Motor neuron (in vitro differentiated cells): ENCODE measurements around the gene GRIA1. TPM values are rescaled to one million over a fixed set of nuclear protein-coding genes. Genes with fewer than 3 reads are reported as not detected.

ENCODE experiments used
- ATAC-seq, 8 experiments: fragments of 200-7000 bp; cut with Tn5 transposase; replicated peaks in 6 of 8; 2 replicates each; pipeline ENCODE4 v1.8.0; 2021; ENCODE audit warnings: mild to moderate bottlenecking in 8 of 8, moderate library complexity in 8 of 8
- H3K27ac ChIP-seq, 2 donors: fragments of 250-450 bp; sonication (Bioruptor Pico); 2 replicates each; pipeline ENCODE4 v1.9.0; 2021; ENCODE audit warnings: antibody characterized with exemption in 2 of 2, mild to moderate bottlenecking in 2 of 2, moderate library complexity in 1 of 2
- H3K4me1 ChIP-seq, 2 donors: fragments of 250-450 bp; sonication (Bioruptor Pico); replicated peaks in 1 of 2; 2 replicates each; pipeline ENCODE4 v1.6.1; 2021; ENCODE audit warnings: antibody characterized with exemption in 2 of 2, mild to moderate bottlenecking in 2 of 2, moderate library complexity in 1 of 2
- H3K4me3 ChIP-seq, 5 donors: fragments of 250-450 bp; sonication (Bioruptor Pico); 2 replicates each; pipeline ENCODE4 v1.9.0; 2021; ENCODE audit warnings: antibody characterized with exemption in 5 of 5, mild to moderate bottlenecking in 5 of 5, moderate library complexity in 4 of 5
- WGBS, 10 experiments: fragments of 450-650 bp; shearing (Covaris generic); methylation state at CpG; one replicate each; pipeline ENCODE4 v1.0.0; 2022; 5-methylcytosine and 5-hydroxymethylcytosine counted together
- in situ Hi-C, 9 experiments: fragments of 400-800 bp; cut with MboI; loops; one replicate each; pipeline ENCODE4 v1.15.0; 2021; ENCODE audit warnings: low sequenced_read_pairs in 9 of 9, low pct_unique_long_range_greater_than_20kb in 2 of 9; ENCODE audit not compliant: unreplicated experiment in 9 of 9
- total RNA-seq, 8 experiments: library from RNA; unstranded; fragments of 300-600 nt; gene quantifications; 2 replicates each; pipeline versions ENCODE4 v1.2.3 to v1.2.4, GENCODE V29; 2022

Gene GRIA1
- total RNA-seq, 8 experiments from 2014 or later: 19.7 to 203 (median 54.7) TPM

DNA sequence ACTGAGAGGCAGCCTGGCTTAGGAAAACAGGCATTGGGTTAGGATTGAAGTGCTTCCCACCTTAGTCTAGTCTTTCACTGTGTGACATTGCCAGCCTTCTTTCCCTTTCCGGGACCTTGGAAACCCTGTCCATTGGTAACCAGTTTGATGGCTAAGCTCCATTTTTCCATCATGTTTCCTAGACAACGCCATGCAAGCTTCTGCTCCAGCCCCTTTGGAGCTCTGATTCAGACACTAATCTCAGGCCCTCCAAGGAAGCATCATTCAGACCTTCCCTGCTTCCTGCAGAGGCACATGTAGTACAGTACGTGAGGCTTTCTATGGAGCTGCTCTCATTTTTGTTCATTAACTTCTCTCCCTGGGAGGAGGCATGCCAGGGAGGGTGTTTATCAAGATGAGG is 68.5 kb downstream of the GRIA1 start:
- WGBS, 10 experiments: 67 to 100% (median 79%) methylated on average over 1 to 3 of the region's 3 CpGs; no CpG with 5 or more reads in 4 of the 10 experiments
- H3K27ac ChIP-seq: no peak overlapping the region
- peak in 5 of 8 experiments; percentile 23 to 91 (median 33) for ATAC-seq
- peaks cover 9 to 15% of the 10 kb centered on the region in 2 donors for H3K4me1 ChIP-seq
- no peak overlapping the region for H3K4me3 ChIP-seq
- in situ Hi-C loops: no loop called here

DNA sequence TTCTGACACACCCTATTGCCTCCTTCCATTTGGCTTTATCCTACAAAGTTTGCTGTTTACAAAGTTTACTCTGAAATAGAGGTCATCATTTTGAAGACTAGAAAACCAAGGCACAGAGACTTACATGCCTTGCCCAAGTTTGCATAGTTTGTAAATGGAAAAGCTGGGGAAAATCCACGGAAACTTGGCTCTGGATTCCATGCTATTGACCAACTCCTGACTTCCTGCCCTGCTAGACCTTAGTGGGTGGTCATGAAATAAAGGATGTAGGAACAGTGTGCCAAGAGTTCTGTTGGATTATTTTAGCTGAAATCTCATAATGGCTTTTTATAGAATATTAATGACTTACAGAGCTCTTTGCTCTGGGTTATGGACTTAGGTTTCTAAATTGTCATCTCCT is 69.5 kb downstream of the GRIA1 start:
- 0 to 100% (median 83%) methylated on average over 1 of the region's 1 CpG; no CpG with 5 or more reads in 3 of the 10 experiments for WGBS, 10 experiments
- no peak for ATAC-seq
- no peak overlapping the region for H3K27ac ChIP-seq
- no peak overlapping the region for H3K4me3 ChIP-seq
- in situ Hi-C loops: no loop called here
- H3K4me1 ChIP-seq: peaks cover 9 to 15% of the 10 kb centered on the region in 2 donors

DNA sequence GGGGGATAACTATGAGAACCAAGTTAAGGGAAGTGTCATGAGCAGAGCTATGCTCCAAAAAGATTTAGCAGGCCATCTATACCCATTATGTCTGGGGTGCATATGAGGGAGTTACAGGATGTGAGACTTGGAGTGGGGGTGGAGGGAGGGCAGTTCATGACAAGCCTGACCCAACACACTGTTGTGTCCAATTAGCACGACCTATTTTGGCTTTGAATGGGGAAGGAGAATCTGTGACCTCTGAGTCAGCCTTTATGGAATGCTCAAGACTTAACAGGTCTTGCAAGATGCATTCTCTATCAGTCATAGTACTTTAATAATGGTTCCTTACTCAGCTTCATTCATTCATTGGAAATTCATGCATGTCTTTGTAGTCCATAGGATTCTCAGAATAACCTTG is 71.7 kb downstream of the GRIA1 start:
- in situ Hi-C loops: no loop called here
- H3K4me3 ChIP-seq: no peak overlapping the region
- peaks cover 0 to 7% of the 10 kb centered on the region in 2 donors for H3K4me1 ChIP-seq
- ATAC-seq: peak in 2 of 8 experiments; percentile 77 to 80
- no peak overlapping the region for H3K27ac ChIP-seq
- 17 to 57% (median 40%) methylated on average over 1 of the region's 1 CpG; no CpG with 5 or more reads in 7 of the 10 experiments for WGBS, 10 experiments

DNA sequence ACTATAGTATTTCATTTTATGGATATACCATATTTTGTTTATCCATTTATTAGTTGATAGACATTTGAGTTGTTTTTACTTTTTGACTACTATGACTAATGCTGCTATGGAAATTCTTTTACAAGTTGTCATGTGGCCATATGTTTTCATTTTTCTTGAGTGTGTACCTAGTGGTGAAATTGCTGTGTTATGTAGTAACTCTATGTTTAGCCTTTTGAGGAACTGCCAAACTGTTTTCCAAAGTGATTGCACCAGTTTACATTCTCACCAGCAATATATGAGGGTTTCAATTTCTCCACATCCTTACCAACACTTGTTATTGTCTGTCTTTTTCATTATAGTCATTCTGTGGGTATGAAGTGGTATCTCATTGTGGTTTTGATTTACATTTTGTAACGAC is 75.4 kb downstream of the GRIA1 start:
- in situ Hi-C loops: no loop called here
- Histone ChIP-seq H3K27ac (no peak overlapping the region), H3K4me1 (peaks cover 10 to 13% of the 10 kb centered on the region in 2 donors), H3K4me3 (no peak overlapping the region)
- 0 to 100% (median 54%) methylated on average over 1 of the region's 1 CpG; no CpG with 5 or more reads in 2 of the 10 experiments for whole genome bisulfite sequencing, 10 experiments
- peak in 1 of 8 experiments; percentile 37 for ATAC-seq

DNA sequence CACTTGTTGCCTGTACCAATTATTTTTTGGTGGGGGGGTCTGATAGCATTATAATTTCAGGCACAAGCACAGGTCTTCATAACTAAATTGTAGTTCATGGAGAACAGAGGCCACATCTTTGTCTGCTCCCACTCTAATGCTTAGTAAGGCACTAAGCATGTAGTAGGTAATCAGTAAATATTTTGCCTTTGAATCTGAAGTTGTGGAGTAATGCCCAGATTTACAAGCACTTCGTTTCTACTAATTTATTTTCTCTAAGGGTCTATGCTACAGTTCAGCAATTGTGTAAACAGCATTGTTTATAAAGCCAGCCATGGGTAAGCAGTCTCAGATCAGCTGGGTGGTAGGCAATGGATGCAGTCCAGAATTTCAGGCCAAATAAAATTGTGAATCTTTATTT is 78.6 kb downstream of the GRIA1 start:
- no peak for ATAC-seq

DNA sequence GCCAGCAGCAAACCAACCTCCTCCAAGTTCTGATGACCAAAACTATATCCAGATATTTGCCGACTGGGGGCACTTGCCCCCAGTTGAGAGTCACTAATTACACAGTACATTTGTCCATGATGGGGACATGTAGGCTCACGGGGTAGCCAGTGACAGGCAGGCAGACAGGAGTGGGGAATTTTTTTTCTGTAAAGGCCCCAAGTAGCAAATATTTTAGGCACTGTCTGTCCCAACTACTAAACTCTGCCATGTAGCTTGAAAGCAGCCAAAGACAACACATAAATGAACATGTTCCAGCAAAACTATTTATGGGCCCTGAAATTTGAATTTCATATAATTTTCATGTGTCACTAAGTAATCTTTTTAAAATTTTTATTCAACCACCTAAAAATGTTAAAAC is 80.7 kb downstream of the GRIA1 start:
- no peak for ATAC-seq
- Histone ChIP-seq H3K27ac (no peak overlapping the region), H3K4me3 (no peak overlapping the region), H3K4me1 (peaks cover 31 to 35% of the 10 kb centered on the region in 2 donors)
- in situ Hi-C loops: no loop called here
- WGBS, 10 experiments: 34 to 100% (median 93%) methylated on average over 1 to 2 of the region's 2 CpGs; no CpG with 5 or more reads in 1 of the 10 experiments

More for the DNA sequence above, 78.6 kb downstream of the GRIA1 start:
- in situ Hi-C loops: no loop called here
- WGBS, 10 experiments: 20 to 71% (median 50%) methylated on average over 1 of the region's 1 CpG; no CpG with 5 or more reads in 7 of the 10 experiments
- no peak overlapping the region for H3K4me3 ChIP-seq
- no peak overlapping the region for H3K27ac ChIP-seq
- peaks cover 30 to 35% of the 10 kb centered on the region in 2 donors for H3K4me1 ChIP-seq

DNA sequence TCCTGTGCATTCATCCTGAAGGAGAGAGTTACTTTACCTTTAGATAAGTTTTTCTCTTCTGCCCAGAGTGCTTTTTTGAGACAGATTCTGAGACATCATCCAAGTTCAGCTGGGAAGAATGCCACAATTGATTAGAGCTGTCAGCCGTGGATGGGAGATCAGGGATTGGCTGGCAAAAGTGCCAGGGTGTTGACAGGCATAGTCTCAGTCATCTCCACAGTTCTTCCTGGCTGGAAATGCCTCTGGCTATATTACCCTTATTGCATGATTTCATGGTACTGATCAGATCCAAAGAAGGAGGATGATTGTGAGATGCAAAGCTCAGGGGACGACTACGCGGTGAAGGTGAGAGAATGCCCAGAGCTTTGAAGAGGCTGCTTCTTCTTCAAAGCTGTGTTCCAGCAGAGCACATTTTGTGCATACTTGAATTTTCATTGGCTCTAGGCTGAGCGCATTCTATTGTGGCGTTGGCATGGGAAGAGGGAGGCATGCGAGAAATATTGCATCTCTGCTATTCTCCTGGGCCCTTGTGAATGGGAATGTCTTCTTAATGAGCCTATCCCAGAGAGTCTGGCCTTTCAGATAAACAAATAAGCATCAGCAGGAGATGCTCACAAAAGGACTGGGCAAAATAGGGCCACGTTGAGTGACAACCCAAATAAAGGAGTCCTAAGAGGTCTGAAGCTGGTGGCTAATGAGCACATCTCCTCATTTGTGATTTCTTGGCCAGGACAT is 82.1 kb downstream of the GRIA1 start:
- WGBS, 10 experiments: 15 to 91% (median 35%) methylated on average over 1 to 6 of the region's 8 CpGs; no CpG with 5 or more reads in 1 of the 10 experiments
- peak overlapping the region in 1 of 2 donors; percentile 9 for H3K27ac ChIP-seq
- H3K4me1 ChIP-seq: peaks cover 31 to 35% of the 10 kb centered on the region in 2 donors
- peak in 5 of 8 experiments; percentile 94 to 98 (median 96) for ATAC-seq
- in situ Hi-C loops: no loop called here
- H3K4me3 ChIP-seq: no peak overlapping the region

DNA sequence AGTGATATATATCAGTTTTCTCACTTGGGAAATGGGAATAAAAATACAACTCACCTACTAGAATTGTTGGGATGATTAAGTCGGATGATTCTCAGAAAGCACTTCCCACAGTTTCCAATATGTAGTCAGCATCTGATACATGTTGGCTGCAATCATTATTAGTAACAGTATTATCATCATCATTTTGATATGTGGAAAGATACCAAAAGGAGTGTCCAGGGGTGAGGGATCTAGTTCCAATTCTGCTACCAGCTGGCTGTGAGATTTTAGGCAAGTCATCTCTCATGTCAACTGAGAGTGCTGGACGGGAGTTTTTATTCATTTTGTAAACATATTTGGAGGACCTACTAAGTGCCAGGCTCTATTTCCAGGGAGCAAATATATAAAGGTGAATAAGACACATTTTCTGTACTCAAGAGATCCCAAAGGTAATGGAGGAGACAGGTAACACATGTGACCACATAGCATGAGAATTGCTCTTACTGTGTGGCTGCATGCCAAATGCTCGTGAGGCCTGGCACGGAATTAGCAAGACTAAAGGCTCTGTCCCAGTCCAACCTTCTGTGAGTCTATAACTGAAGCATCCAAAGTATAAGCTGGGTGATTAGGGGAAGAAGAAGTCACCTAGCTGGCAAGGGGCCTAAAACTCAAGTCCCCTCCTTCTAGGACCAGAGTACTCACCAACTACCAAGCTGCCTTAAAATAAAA is 83.0 kb downstream of the GRIA1 start:
- in situ Hi-C loops: no loop called here
- no peak for ATAC-seq
- H3K27ac ChIP-seq: no peak overlapping the region
- no peak overlapping the region for H3K4me3 ChIP-seq
- WGBS, 10 experiments: 52 to 100% (median 80%) methylated on average over 1 to 4 of the region's 4 CpGs; no CpG with 5 or more reads in 3 of the 10 experiments
- peaks cover 25 to 28% of the 10 kb centered on the region in 2 donors for H3K4me1 ChIP-seq

DNA sequence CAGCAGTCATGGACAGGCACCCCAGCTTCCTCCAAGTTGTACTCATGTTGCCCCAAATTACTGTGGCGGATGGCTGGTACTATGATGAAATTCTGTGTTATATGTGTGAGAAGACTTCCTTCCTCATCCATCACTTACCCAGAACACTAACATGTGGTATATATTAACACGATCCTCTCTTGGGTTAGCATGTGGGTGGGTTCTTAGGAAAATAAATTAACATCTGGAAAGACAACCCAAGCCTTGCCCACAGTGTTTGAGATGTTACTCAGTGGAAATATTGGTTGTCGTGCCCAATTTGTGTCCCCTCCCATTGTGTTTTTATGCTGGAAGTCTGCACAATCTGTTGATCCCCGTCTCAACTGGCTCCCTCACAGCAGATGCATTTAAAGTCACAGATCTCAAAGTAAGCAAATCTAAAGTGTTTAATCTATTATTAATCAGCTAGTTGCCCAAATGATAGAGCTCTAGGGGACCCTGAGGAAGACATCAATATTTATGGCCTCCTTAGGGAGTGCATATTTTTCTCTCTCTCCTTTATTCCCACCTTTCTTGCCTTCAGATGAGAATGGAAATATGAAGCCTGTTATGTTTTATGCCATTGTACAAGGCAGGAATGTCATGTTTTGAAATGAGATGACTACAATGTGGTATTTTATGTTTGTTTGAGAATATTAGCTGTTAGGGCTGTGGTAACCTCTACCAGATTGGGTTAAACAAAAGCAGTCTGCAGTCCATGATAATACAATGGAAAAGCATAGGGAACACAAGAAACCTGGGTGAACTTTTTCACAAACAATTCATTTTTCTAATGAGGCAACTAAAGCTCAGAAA is 93.9 kb downstream of the GRIA1 start:
- peak; percentile 16 to 90 (median 50) for ATAC-seq
- in situ Hi-C loops: no loop called here
- no peak overlapping the region for H3K4me3 ChIP-seq
- no peak overlapping the region for H3K27ac ChIP-seq
- peaks cover 14 to 16% of the 10 kb centered on the region in 2 donors for H3K4me1 ChIP-seq
- 18 to 90% (median 45%) methylated on average over 1 to 4 of the region's 4 CpGs; no CpG with 5 or more reads in 1 of the 10 experiments for WGBS, 10 experiments

DNA sequence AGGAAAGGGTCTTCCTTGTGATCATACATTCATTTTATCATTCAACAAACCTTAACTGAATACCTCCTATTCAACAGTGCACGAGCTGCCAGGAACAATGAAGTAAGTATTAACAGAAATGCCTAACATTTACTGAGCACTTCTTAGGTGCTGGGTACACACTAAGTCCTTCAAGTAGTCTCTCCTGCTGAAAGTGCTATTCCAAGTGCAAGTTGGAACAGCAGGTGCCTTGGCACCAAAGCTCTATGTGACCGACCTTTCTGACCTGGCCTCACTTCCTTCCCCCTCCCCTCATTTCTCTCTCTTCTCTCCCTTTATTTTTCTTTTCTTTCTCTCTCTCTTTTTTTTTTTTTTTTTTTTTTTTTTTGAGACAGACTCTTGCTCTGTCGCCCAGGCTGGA is 94.5 kb downstream of the GRIA1 start:
- peaks cover 14 to 16% of the 10 kb centered on the region in 2 donors for H3K4me1 ChIP-seq
- ATAC-seq: peak in 1 of 8 experiments; percentile 37
- in situ Hi-C loops: no loop called here
- 0 to 100% (median 85%) methylated on average over 1 to 3 of the region's 3 CpGs for WGBS, 10 experiments
- no peak overlapping the region for H3K27ac ChIP-seq
- H3K4me3 ChIP-seq: no peak overlapping the region

DNA sequence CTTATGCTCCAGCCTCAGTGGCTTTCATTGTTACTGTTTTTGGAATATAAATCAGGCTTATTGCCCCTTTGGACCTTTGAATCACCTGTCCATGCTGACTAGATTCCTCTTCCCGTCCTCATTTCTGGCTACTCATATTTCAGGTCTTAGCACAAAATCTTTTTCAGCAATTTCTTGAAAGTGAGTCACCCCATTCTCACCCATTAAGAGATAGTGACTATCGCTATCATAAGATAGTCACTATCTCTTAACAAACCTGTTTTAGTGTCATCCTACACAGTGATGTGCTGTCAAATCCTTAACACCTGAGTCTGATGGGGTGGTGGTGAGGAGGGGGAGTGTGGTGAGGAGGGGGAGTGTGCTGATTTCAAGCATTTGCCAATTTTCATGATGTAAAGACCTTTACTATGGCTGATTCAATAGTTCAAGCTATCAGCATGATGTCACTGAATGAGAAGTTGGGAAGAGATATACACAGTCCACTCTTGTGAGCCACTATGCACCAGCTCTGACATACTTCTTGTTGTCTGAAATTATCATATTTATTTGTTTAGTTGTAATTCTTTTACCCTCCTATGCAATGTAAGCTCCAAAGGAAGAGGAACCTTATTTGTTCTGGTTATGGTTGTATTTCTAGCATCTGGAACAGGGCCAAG is 95.3 kb downstream of the GRIA1 start:
- in situ Hi-C loops: no loop called here
- no peak overlapping the region for H3K27ac ChIP-seq
- no peak overlapping the region for H3K4me3 ChIP-seq
- WGBS, 10 experiments: 50 to 100% (median 80%) methylated on average over 1 to 2 of the region's 2 CpGs; no CpG with 5 or more reads in 3 of the 10 experiments
- peaks cover 14 to 15% of the 10 kb centered on the region in 2 donors for H3K4me1 ChIP-seq
- peak in 3 of 8 experiments; percentile 73 to 86 (median 74) for ATAC-seq

DNA sequence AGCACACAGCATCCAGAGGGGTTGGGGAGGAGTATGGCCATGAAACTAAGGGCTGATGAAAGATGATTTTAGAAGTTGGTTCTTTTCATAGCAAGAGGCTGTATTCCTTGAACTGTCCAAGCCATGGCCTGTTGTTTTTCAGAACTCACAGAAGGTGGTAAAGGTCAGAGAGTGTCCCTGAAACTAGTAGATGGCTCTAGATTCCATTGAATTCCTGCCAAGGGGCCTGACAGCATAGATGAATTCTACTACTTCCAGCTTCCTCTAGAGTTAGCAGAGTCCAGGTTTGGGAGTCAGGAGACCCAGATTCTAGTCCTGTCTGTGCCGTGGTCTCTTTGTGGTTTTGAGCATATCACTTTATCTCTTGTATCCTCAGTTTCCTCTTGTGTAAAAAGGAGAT is 101.6 kb downstream of the GRIA1 start:
- in situ Hi-C loops: no loop called here
- ATAC-seq: no peak
- WGBS, 10 experiments: 83 to 100% (median 100%) methylated on average over 1 of the region's 1 CpG; no CpG with 5 or more reads in 4 of the 10 experiments
- Histone ChIP-seq H3K27ac (no peak overlapping the region), H3K4me3 (no peak overlapping the region), H3K4me1 (no peaks in the 10 kb centered on the region)
